ENCODE results near the gene CCNI2.

DNA sequence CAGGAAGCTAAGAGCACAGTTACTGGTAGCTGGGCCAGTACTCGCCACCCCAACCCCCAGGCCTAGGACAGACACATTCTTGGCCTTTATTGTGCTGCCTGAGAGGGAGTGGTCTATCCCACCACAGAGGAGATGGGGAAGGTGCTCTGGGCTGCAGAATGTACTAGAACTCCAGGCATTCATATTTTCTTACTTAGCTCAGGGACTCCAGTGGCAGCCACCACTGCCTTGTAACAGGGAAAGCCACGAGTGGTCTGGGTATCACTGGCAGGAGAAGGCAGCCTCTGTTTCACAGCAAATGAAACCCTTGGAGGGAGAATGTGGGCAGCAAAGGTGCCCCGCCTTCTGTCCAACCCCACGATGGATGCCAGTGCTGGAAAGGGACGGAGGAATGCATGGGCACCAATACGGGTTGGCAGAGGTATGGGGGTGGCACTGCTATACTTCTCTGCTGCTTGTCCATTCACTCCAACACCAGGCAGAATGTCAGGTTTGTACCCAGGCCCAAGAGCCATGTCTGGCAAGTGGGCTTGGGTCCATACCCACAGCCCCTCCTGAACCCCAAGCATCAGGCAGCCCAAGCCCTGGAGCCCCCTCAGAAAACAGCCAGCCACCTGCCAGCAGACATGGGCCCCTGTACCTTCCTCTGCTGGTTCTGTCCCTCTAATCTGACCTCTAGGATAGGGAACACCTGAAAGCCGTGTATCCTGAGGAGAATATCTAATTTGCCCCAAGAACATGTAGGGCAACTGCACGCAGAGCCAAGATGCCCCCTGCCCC is 25.3 kb downstream of the CCNI2 start:
- TF ChIP-seq POLR2A (IDR thresholded peaks at IDR 0.05) = no peak
- TF ChIP-seq, protein P1, sequence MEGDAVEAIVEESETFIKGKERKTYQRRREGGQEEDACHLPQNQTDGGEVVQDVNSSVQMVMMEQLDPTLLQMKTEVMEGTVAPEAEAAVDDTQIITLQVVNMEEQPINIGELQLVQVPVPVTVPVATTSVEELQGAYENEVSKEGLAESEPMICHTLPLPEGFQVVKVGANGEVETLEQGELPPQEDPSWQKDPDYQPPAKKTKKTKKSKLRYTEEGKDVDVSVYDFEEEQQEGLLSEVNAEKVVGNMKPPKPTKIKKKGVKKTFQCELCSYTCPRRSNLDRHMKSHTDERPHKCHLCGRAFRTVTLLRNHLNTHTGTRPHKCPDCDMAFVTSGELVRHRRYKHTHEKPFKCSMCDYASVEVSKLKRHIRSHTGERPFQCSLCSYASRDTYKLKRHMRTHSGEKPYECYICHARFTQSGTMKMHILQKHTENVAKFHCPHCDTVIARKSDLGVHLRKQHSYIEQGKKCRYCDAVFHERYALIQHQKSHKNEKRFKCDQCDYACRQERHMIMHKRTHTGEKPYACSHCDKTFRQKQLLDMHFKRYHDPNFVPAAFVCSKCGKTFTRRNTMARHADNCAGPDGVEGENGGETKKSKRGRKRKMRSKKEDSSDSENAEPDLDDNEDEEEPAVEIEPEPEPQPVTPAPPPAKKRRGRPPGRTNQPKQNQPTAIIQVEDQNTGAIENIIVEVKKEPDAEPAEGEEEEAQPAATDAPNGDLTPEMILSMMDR (IDR thresholded peaks at IDR 0.05) = no peak
- TF ChIP-seq EP300 (IDR thresholded peaks at IDR 0.05) = no peak

Data from tibial nerve (tissue), 4 donors.